ENCODE data around the gene FSCB. TPM values are rescaled to one million over a fixed set of nuclear protein-coding genes. Genes with fewer than 3 reads are reported as not detected.
"Not testable (repeated sequence)": the region's sequence is repeated elsewhere in the genome, so short reads cannot be mapped to it uniquely, and the experiment has no call there.

Gene FSCB
- not detected for polyA plus RNA-seq (2013, experiment 1 of 2)
- polyA plus RNA-seq (2013, experiment 2 of 2), result not detected

DNA sequence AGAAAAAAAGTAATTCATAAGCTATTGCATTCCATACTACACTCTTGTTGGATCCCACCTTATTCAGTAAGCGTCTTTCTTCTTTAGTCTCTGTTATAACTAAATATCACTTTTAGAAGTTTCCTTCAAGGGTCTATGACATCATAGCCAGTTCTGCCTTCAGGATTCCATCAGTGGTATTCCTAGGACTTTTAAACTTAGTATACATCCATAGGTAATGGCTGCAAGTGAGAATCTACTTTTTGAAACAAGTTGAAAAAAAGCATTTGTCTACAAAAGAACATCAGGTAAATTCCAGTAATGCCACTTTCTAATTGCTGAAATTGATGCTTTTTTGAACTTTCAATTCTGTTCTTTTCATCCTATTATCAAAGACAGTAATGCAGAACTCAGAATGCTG lies at the start of gene FSCB:
TSS of gene FSCB (minus strand) at position 101 of the 400 bp plus-strand sequence. CDS start 296 bp downstream, outside the sequence.
- no peaks in the 10 kb centered on the region for H3K9me3 ChIP-seq (ENCODE audit: control insufficient read depth, low read length)
- no peaks in the 10 kb centered on the region for H3K4me1 ChIP-seq (ENCODE audit: control insufficient read depth, insufficient read depth, low read length, poor library complexity, severe bottlenecking)
- H3K27ac ChIP-seq (ENCODE audit: low read depth, low read length, severe bottlenecking), result no peak within 1 kb of the TSS
- 80 to 100% methylated on average over 1 of the region's 1 CpG for WGBS, 2 experiments (ENCODE audit: insufficient coverage in 2 of 2)
- no peaks in the 10 kb centered on the region for H3K36me3 ChIP-seq (ENCODE audit: control insufficient read depth, insufficient read depth, low read length)
- H3K4me3 ChIP-seq (ENCODE audit: extremely low read depth, insufficient read depth, low read length, poor library complexity, severe bottlenecking), result no peak within 1 kb of the TSS

- Histone ChIP-seq H3K36me3 (ENCODE audit: control insufficient read depth, insufficient read depth, low read length) (no peaks in the 10 kb centered on the region), H3K4me1 (ENCODE audit: control insufficient read depth, insufficient read depth, low read length, poor library complexity, severe bottlenecking) (peaks cover 4% of the 10 kb centered on the region), H3K9me3 (ENCODE audit: control insufficient read depth, low read length) (no peaks in the 10 kb centered on the region), H3K4me3 (ENCODE audit: extremely low read depth, insufficient read depth, low read length, poor library complexity, severe bottlenecking) (no peak overlapping the region), H3K27ac (ENCODE audit: low read depth, low read length, severe bottlenecking) (no peak overlapping the region)
- 69 to 73% methylated on average over 2 of the region's 2 CpGs for WGBS, 2 experiments (ENCODE audit: insufficient coverage in 2 of 2)
These were observed 24.6 kb upstream of the FSCB start for GRCh38 chr14:44531658-44532057.

- Histone ChIP-seq H3K4me3 (ENCODE audit: extremely low read depth, insufficient read depth, low read length, poor library complexity, severe bottlenecking) (no peak overlapping the region), H3K27ac (ENCODE audit: low read depth, low read length, severe bottlenecking) (no peak overlapping the region), H3K9me3 (ENCODE audit: control insufficient read depth, low read length) (no peaks in the 10 kb centered on the region), H3K36me3 (ENCODE audit: control insufficient read depth, insufficient read depth, low read length) (no peaks in the 10 kb centered on the region), H3K4me1 (ENCODE audit: control insufficient read depth, insufficient read depth, low read length, poor library complexity, severe bottlenecking) (peaks cover 4% of the 10 kb centered on the region)
- WGBS, 2 experiments (ENCODE audit: insufficient coverage in 2 of 2), result 80% methylated on average over 1 of the region's 3 CpGs; no CpG with 5 or more reads in 1 of the 2 experiments
These were observed 23.4 kb upstream of the FSCB start for GRCh38 chr14:44530475-44530874.

GRCh38 chr14:44529026-44529425 lies 21.9 kb upstream of the FSCB start:
- no peaks in the 10 kb centered on the region for H3K36me3 ChIP-seq (ENCODE audit: control insufficient read depth, insufficient read depth, low read length)
- H3K4me1 ChIP-seq (ENCODE audit: control insufficient read depth, insufficient read depth, low read length, poor library complexity, severe bottlenecking), result peaks cover 4% of the 10 kb centered on the region
- H3K27ac ChIP-seq (ENCODE audit: low read depth, low read length, severe bottlenecking), result no peak overlapping the region
- no peak overlapping the region for H3K4me3 ChIP-seq (ENCODE audit: extremely low read depth, insufficient read depth, low read length, poor library complexity, severe bottlenecking)
- WGBS, 2 experiments (ENCODE audit: insufficient coverage in 2 of 2), result no CpG with 5 or more reads among the region's 1 CpG
- H3K9me3 ChIP-seq (ENCODE audit: control insufficient read depth, low read length), result no peaks in the 10 kb centered on the region

- no peak overlapping the region for H3K27ac ChIP-seq (ENCODE audit: low read depth, low read length, severe bottlenecking)
- no peak overlapping the region for H3K4me3 ChIP-seq (ENCODE audit: extremely low read depth, insufficient read depth, low read length, poor library complexity, severe bottlenecking)
- H3K4me1 ChIP-seq (ENCODE audit: control insufficient read depth, insufficient read depth, low read length, poor library complexity, severe bottlenecking), result peaks cover 4% of the 10 kb centered on the region
- no peaks in the 10 kb centered on the region for H3K36me3 ChIP-seq (ENCODE audit: control insufficient read depth, insufficient read depth, low read length)
- H3K9me3 ChIP-seq (ENCODE audit: control insufficient read depth, low read length), result no peaks in the 10 kb centered on the region
These were observed 21.1 kb upstream of the FSCB start for GRCh38 chr14:44528180-44528579.

- H3K27ac ChIP-seq (ENCODE audit: low read depth, low read length, severe bottlenecking), result no peak overlapping the region
- no peaks in the 10 kb centered on the region for H3K36me3 ChIP-seq (ENCODE audit: control insufficient read depth, insufficient read depth, low read length)
- H3K4me1 ChIP-seq (ENCODE audit: control insufficient read depth, insufficient read depth, low read length, poor library complexity, severe bottlenecking), result peaks cover 4% of the 10 kb centered on the region
- WGBS, 2 experiments (ENCODE audit: insufficient coverage in 2 of 2), result 80 to 92% methylated on average over 2 of the region's 3 CpGs
- no peak overlapping the region for H3K4me3 ChIP-seq (ENCODE audit: extremely low read depth, insufficient read depth, low read length, poor library complexity, severe bottlenecking)
- H3K9me3 ChIP-seq (ENCODE audit: control insufficient read depth, low read length), result no peaks in the 10 kb centered on the region
These were observed 18.2 kb upstream of the FSCB start for GRCh38 chr14:44525237-44525636.

DNA sequence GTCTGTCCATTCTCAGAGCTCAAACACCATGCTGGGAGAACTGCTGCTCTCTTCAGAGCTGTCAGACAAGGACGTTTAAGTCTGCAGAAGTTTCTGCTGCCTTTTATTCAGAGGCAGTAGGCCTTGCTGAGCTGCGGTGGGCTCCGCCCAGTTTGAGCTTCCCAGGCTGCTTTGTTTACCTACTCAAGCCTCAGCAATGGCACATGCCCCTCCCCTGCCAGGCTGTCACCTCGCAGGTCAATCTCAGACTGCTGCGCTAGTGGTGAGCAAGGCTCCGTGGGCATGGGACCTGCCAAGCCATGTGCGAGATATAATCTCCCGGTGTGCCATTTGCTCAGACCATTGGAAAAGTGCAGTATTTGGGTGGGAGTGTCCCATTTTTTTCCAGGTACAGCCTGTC lies 8.6 kb upstream of the FSCB start:
- H3K36me3 ChIP-seq (ENCODE audit: control insufficient read depth, insufficient read depth, low read length); H3K9me3 ChIP-seq (ENCODE audit: control insufficient read depth, low read length); H3K4me1 ChIP-seq (ENCODE audit: control insufficient read depth, insufficient read depth, low read length, poor library complexity, severe bottlenecking); H3K4me3 ChIP-seq (ENCODE audit: extremely low read depth, insufficient read depth, low read length, poor library complexity, severe bottlenecking); H3K27ac ChIP-seq (ENCODE audit: low read depth, low read length, severe bottlenecking): not testable (repeated sequence)
- WGBS, 2 experiments (ENCODE audit: insufficient coverage in 2 of 2), result 76 to 82% methylated on average over 6 of the region's 8 CpGs

- no CpG with 5 or more reads among the region's 2 CpGs for WGBS, 2 experiments (ENCODE audit: insufficient coverage in 2 of 2)
- no peak overlapping the region for H3K27ac ChIP-seq (ENCODE audit: low read depth, low read length, severe bottlenecking)
- no peaks in the 10 kb centered on the region for H3K9me3 ChIP-seq (ENCODE audit: control insufficient read depth, low read length)
- H3K36me3 ChIP-seq (ENCODE audit: control insufficient read depth, insufficient read depth, low read length), result no peaks in the 10 kb centered on the region
- H3K4me1 ChIP-seq (ENCODE audit: control insufficient read depth, insufficient read depth, low read length, poor library complexity, severe bottlenecking), result no peaks in the 10 kb centered on the region
- H3K4me3 ChIP-seq (ENCODE audit: extremely low read depth, insufficient read depth, low read length, poor library complexity, severe bottlenecking), result no peak overlapping the region
These were observed 1.8 kb upstream of the FSCB start for GRCh38 chr14:44508834-44509233.

GRCh38 chr14:44505588-44505987 lies 1.5 kb downstream of the FSCB start:
- Histone ChIP-seq H3K27ac (ENCODE audit: low read depth, low read length, severe bottlenecking) (no peak overlapping the region), H3K4me1 (ENCODE audit: control insufficient read depth, insufficient read depth, low read length, poor library complexity, severe bottlenecking) (no peaks in the 10 kb centered on the region), H3K4me3 (ENCODE audit: extremely low read depth, insufficient read depth, low read length, poor library complexity, severe bottlenecking) (no peak overlapping the region), H3K36me3 (ENCODE audit: control insufficient read depth, insufficient read depth, low read length) (no peaks in the 10 kb centered on the region), H3K9me3 (ENCODE audit: control insufficient read depth, low read length) (no peaks in the 10 kb centered on the region)
- 90 to 93% methylated on average over 3 of the region's 3 CpGs for WGBS, 2 experiments (ENCODE audit: insufficient coverage in 2 of 2)

GRCh38 chr14:44497148-44497547 lies 9.9 kb downstream of the FSCB start:
- no peak overlapping the region for H3K27ac ChIP-seq (ENCODE audit: low read depth, low read length, severe bottlenecking)
- H3K9me3 ChIP-seq (ENCODE audit: control insufficient read depth, low read length), result no peaks in the 10 kb centered on the region
- no peaks in the 10 kb centered on the region for H3K4me1 ChIP-seq (ENCODE audit: control insufficient read depth, insufficient read depth, low read length, poor library complexity, severe bottlenecking)
- H3K4me3 ChIP-seq (ENCODE audit: extremely low read depth, insufficient read depth, low read length, poor library complexity, severe bottlenecking), result no peak overlapping the region
- H3K36me3 ChIP-seq (ENCODE audit: control insufficient read depth, insufficient read depth, low read length), result no peaks in the 10 kb centered on the region
- no CpG with 5 or more reads among the region's 1 CpG for WGBS, 2 experiments (ENCODE audit: insufficient coverage in 2 of 2)

- no peaks in the 10 kb centered on the region for H3K4me1 ChIP-seq (ENCODE audit: control insufficient read depth, insufficient read depth, low read length, poor library complexity, severe bottlenecking)
- H3K36me3 ChIP-seq (ENCODE audit: control insufficient read depth, insufficient read depth, low read length), result no peaks in the 10 kb centered on the region
These were observed 12.9 kb downstream of the FSCB start for GRCh38 chr14:44494137-44494536.

GRCh38 chr14:44490966-44491365 lies 16.1 kb downstream of the FSCB start:
- 100% methylated on average over 1 of the region's 2 CpGs for WGBS, 2 experiments (ENCODE audit: insufficient coverage in 2 of 2)
- Histone ChIP-seq H3K4me1 (ENCODE audit: control insufficient read depth, insufficient read depth, low read length, poor library complexity, severe bottlenecking) (no peaks in the 10 kb centered on the region), H3K9me3 (ENCODE audit: control insufficient read depth, low read length) (no peaks in the 10 kb centered on the region), H3K27ac (ENCODE audit: low read depth, low read length, severe bottlenecking) (no peak overlapping the region), H3K4me3 (ENCODE audit: extremely low read depth, insufficient read depth, low read length, poor library complexity, severe bottlenecking) (no peak overlapping the region), H3K36me3 (ENCODE audit: control insufficient read depth, insufficient read depth, low read length) (no peaks in the 10 kb centered on the region)

More at GRCh38 chr14:44494137-44494536, 12.9 kb downstream of the FSCB start:
- H3K9me3 ChIP-seq (ENCODE audit: control insufficient read depth, low read length), result no peaks in the 10 kb centered on the region
- no peak overlapping the region for H3K4me3 ChIP-seq (ENCODE audit: extremely low read depth, insufficient read depth, low read length, poor library complexity, severe bottlenecking)
- H3K27ac ChIP-seq (ENCODE audit: low read depth, low read length, severe bottlenecking), result no peak overlapping the region
